HepG2 (cell line): Measurements from ENCODE around the gene TRAF4. TPM values are rescaled to one million over a fixed set of nuclear protein-coding genes. Genes with fewer than 3 reads are reported as not detected.

Experiments
- AGO1 ChIP-seq: fragments of 200-400 bp; formaldehyde crosslinking; IDR thresholded peaks from 2 replicates; pipeline ENCODE4 v1.6.1; 2017; ENCODE audit warnings: mild to moderate bottlenecking, low read depth, low read length, moderate library complexity; ENCODE audit not compliant: poor library complexity, severe bottlenecking
- BATF2 ChIP-seq: sonication (generic); formaldehyde crosslinking; IDR thresholded peaks from 2 replicates; pipeline ENCODE4 v1.8.0; 2022; ENCODE audit warnings: mild to moderate bottlenecking, missing genetic modification reagents, moderate library complexity
- CHCHD3 ChIP-seq: sonication (generic); formaldehyde crosslinking; IDR thresholded peaks from 2 replicates; pipeline ENCODE4 v1.8.0; 2022; ENCODE audit warnings: mild to moderate bottlenecking, missing genetic modification reagents, moderate library complexity
- CREB1 ChIP-seq, 2 experiments: fragments of 450-650 bp in 1 of 2; IDR thresholded peaks; 2 replicates each; pipeline ENCODE4 v1.6.1; 2016 to 2017; ENCODE audit warnings: control low read depth in 1 of 2, mild to moderate bottlenecking in 1 of 2, missing compliant biosample characterization in 1 of 2, missing genetic modification characterization in 1 of 2
- JUND ChIP-seq: sonication (generic); formaldehyde crosslinking; IDR thresholded peaks from 2 replicates; pipeline ENCODE4 v1.8.0; 2022; ENCODE audit warnings: mild to moderate bottlenecking, missing genetic modification reagents
- KDM4B ChIP-seq: sonication (generic); formaldehyde crosslinking; IDR thresholded peaks from 2 replicates; pipeline ENCODE4 v1.4.0; 2020; ENCODE audit warnings: missing genetic modification reagents
- LCORL ChIP-seq, 2 experiments: fragments of 450-650 bp in 1 of 2; sonication (generic) in 1 of 2; formaldehyde crosslinking in 1 of 2; IDR thresholded peaks; 2 replicates each; pipeline versions ENCODE4 v1.5.0 to v1.6.1; 2017 to 2020; ENCODE audit warnings: antibody characterized with exemption in 1 of 2, missing genetic modification reagents in 1 of 2
- MIER2 ChIP-seq: IDR thresholded peaks from 2 replicates; pipeline ENCODE4 v1.6.1; 2016; ENCODE audit warnings: missing biosample characterization, missing genetic modification reagents
- NKX3-1 ChIP-seq: sonication (generic); formaldehyde crosslinking; IDR thresholded peaks from 2 replicates; pipeline ENCODE4 v1.5.0; 2020; ENCODE audit warnings: missing genetic modification reagents
- PAWR ChIP-seq: sonication (generic); formaldehyde crosslinking; IDR thresholded peaks from 2 replicates; pipeline ENCODE4 v1.4.0; 2020; ENCODE audit warnings: missing genetic modification reagents, mild to moderate bottlenecking, borderline replicate concordance
- PHF21A ChIP-seq: sonication (generic); formaldehyde crosslinking; IDR thresholded peaks from 2 replicates; pipeline ENCODE4 v1.5.0; 2020; ENCODE audit warnings: mild to moderate bottlenecking, missing genetic modification reagents
- PLRG1 ChIP-seq: fragments of 450-650 bp; conservative IDR thresholded peaks from 2 replicates; pipeline ENCODE4 v1.6.1; 2016
- SNRNP70 ChIP-seq: fragments of 200-400 bp; formaldehyde crosslinking; IDR thresholded peaks from 2 replicates; pipeline ENCODE4 v1.6.1; 2017; ENCODE audit warnings: mild to moderate bottlenecking, low read depth, low read length, moderate library complexity
- TSC22D2 ChIP-seq: sonication (generic); formaldehyde crosslinking; IDR thresholded peaks from 2 replicates; pipeline ENCODE4 v1.5.1; 2020; ENCODE audit warnings: missing genetic modification reagents, mild to moderate bottlenecking, borderline replicate concordance
- U2AF1 ChIP-seq: fragments of 200-400 bp; formaldehyde crosslinking; optimal IDR thresholded peaks from 2 replicates; pipeline ENCODE3; 2017; ENCODE audit warnings: mild to moderate bottlenecking, low read depth, low read length
- ZBTB3 ChIP-seq: sonication (generic); formaldehyde crosslinking; IDR thresholded peaks from 2 replicates; pipeline ENCODE4 v1.4.0; 2020; ENCODE audit warnings: low read depth, mild to moderate bottlenecking, moderate library complexity, missing genetic modification reagents, borderline replicate concordance
- ZFP62 ChIP-seq: sonication (generic); formaldehyde crosslinking; IDR thresholded peaks from 2 replicates; pipeline ENCODE4 v1.4.0; 2020; ENCODE audit warnings: missing genetic modification reagents
- ZMYM3 ChIP-seq: sonication (generic); formaldehyde crosslinking; IDR thresholded peaks from 2 replicates; pipeline ENCODE4 v1.5.1; 2020; ENCODE audit warnings: mild to moderate bottlenecking, missing genetic modification reagents
- ZNF124 ChIP-seq: sonication (generic); formaldehyde crosslinking; IDR thresholded peaks from 2 replicates; pipeline ENCODE4 v1.4.0; 2020; ENCODE audit warnings: missing genetic modification reagents
- ZNF251 ChIP-seq: sonication (generic); formaldehyde crosslinking; IDR thresholded peaks from 2 replicates; pipeline ENCODE4 v1.9.0; 2021; ENCODE audit warnings: mild to moderate bottlenecking, missing genetic modification reagents
- ZNF367 ChIP-seq: sonication (generic); formaldehyde crosslinking; IDR thresholded peaks from 2 replicates; pipeline ENCODE4 v1.4.0; 2020; ENCODE audit warnings: missing genetic modification reagents, borderline replicate concordance
- ZNF672 ChIP-seq: sonication (generic); formaldehyde crosslinking; IDR thresholded peaks from 2 replicates; pipeline ENCODE4 v1.8.1; 2022; ENCODE audit warnings: missing genetic modification reagents
- ZNF761 ChIP-seq: sonication (generic); formaldehyde crosslinking; conservative IDR thresholded peaks from 2 replicates; pipeline ENCODE4 v1.4.0; 2020; ENCODE audit warnings: mild to moderate bottlenecking, missing genetic modification reagents
- ZNF879 ChIP-seq: sonication (generic); formaldehyde crosslinking; IDR thresholded peaks from 2 replicates; pipeline ENCODE4 v1.8.1; 2023; ENCODE audit warnings: missing genetic modification reagents
- ZSCAN9 ChIP-seq: IDR thresholded peaks from 2 replicates; pipeline ENCODE4 v1.6.1; 2016; ENCODE audit warnings: borderline replicate concordance
- ZZZ3 ChIP-seq: sonication (generic); formaldehyde crosslinking; IDR thresholded peaks from 2 replicates; pipeline ENCODE4 v1.4.0; 2020; ENCODE audit warnings: missing genetic modification reagents, mild to moderate bottlenecking, borderline replicate concordance
- polyA plus RNA-seq, 8 experiments: library from polyadenylated mRNA; depleted of rRNA in 3 of 8; stranded (reverse) in 7 of 8; unstranded in 1 of 8; fragments of >200 nt; fragmentation: Illumina TruSeq in 4 of 8; extraction: Trizol in 4 of 8; gene quantifications; 2 replicates each; pipeline versions ENCODE4 v1.2.1 to v1.2.3, GENCODE V29; 2011 to 2016; ENCODE audit warnings: low read depth in 4 of 8, missing spikeins in 1 of 8, mixed read lengths in 1 of 8; ENCODE audit not compliant: insufficient read depth in 1 of 8
- total RNA-seq, 5 experiments: library from RNA; depleted of rRNA; stranded (reverse); fragments of >200 nt; fragmentation: Illumina TruSeq; extraction: Trizol; gene quantifications; 2 replicates each; pipeline ENCODE4 v1.2.3, GENCODE V29; 2016; ENCODE audit warnings: low read depth in 1 of 5
- TF ChIP-seq, protein P1 (sequence below), 2 experiments: sonication (generic) in 1 of 2; formaldehyde crosslinking in 1 of 2; IDR thresholded peaks; 2 replicates each; pipeline versions ENCODE4 v1.4.0 to v1.6.1; 2016 to 2020; ENCODE audit warnings: borderline replicate concordance in 1 of 2, low read depth in 1 of 2, mild to moderate bottlenecking in 1 of 2, missing genetic modification reagents in 1 of 2

The TRAF4 gene
- total and polyA plus RNA-seq, 2 of the 13 experiments (the other 11 are each of a cell fraction or from before 2014, with no cell fraction given), result 86.0 to 89.9 TPM

DNA sequence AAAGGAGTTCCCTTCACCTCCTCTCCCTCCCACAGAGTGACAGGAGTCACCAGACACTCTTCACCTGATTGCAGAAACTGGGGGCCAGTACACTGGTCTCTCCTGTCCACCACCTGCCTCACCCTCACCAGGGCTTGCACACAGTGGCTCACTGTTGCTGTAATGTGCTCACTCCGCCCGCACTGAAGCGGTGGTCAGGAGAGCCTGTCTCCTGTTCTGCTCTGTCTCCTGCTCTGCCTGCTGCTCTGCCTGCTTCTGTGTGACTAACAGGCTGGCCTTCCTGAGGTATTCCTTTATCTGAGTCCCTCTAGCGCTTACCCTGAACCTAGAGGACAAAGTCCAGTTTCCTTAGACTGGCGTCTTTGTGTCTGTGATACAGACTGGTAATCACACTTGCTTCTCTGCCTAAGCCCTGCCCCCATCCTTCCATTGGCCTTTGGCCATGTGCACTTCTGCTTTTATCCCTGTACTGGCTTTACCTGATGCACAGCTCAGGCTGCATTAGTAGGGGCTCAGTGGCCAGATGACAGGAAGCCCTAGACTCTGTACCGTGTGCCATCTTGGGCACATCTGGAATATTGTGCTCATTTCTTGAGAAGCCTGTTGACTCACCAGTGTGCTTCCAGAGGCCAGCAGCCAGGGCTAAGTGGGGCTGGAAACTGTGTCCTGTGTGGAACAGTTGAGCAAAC is 45.4 kb upstream of the TRAF4 start (continued):
- TF ChIP-seq JUND (0 out of 2 replicates have a peak, but pooled peaks have one; percentile 47), CHCHD3 (no peak), U2AF1 (no peak), ZNF672 (0 out of 2 replicates have a peak, but pooled peaks have one; percentile 74), ZSCAN9 (peak; percentile 61), ZFP62 (CRISPR knock-in tag) (no peak), ZNF124 (no peak), ZNF367 (CRISPR knock-in tag) (no peak), KDM4B (no peak; the same call in 1 of the 2 replicates), PAWR (CRISPR knock-in tag) (no peak), ZZZ3 (no peak), ZMYM3 (CRISPR knock-in tag) (peak; percentile 84), ZBTB3 (CRISPR knock-in tag) (no peak), PHF21A (CRISPR knock-in tag) (peak; percentile 77), ZNF251 (CRISPR knock-in tag) (no peak), MIER2 (CRISPR knock-in tag) (no peak), AGO1 (no peak), LCORL (IDR thresholded peaks at IDR 0.05) (no peak), LCORL (CRISPR knock-in tag; IDR thresholded peaks at IDR 0.05) (peak; percentile 83), TSC22D2 (CRISPR knock-in tag) (no peak), ZNF879 (no peak), BATF2 (CRISPR knock-in tag) (peak; percentile 82; the same call in 1 of the 2 replicates), SNRNP70 (no peak), NKX3-1 (CRISPR knock-in tag) (0 out of 2 replicates have a peak, but pooled peaks have one; percentile 43), PLRG1 (no peak), CREB1 (IDR thresholded peaks at IDR 0.05) (0 out of 2 replicates have a peak, but pooled peaks have one; percentile 3), CREB1 (CRISPR knock-in tag; IDR thresholded peaks at IDR 0.05) (peak; percentile 57; the same call in 1 of the 2 replicates), ZNF761 (no peak)
- TF ChIP-seq, protein P1, sequence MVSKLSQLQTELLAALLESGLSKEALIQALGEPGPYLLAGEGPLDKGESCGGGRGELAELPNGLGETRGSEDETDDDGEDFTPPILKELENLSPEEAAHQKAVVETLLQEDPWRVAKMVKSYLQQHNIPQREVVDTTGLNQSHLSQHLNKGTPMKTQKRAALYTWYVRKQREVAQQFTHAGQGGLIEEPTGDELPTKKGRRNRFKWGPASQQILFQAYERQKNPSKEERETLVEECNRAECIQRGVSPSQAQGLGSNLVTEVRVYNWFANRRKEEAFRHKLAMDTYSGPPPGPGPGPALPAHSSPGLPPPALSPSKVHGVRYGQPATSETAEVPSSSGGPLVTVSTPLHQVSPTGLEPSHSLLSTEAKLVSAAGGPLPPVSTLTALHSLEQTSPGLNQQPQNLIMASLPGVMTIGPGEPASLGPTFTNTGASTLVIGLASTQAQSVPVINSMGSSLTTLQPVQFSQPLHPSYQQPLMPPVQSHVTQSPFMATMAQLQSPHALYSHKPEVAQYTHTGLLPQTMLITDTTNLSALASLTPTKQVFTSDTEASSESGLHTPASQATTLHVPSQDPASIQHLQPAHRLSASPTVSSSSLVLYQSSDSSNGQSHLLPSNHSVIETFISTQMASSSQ (IDR thresholded peaks at IDR 0.05; ENCODE audit: low read depth), result no peak; the same call in 1 of the 2 replicates
- TF ChIP-seq, protein P1 (CRISPR knock-in tag; IDR thresholded peaks at IDR 0.05; ENCODE audit: borderline replicate concordance), result peak; percentile 82; the same call in 1 of the 2 replicates
